ENCODE results near the gene IER2.

Gene IER2

GRCh38 chr19:13120817-13121216 is 29.4 kb upstream of the IER2 start:
- Histone ChIP-seq H3K27ac (ENCODE audit: low read length) (no peak overlapping the region), H3K9ac (ENCODE audit: low read length) (no peak overlapping the region), H2AFZ (ENCODE audit: low read depth, low read length) (no peak overlapping the region), H3K4me3 (ENCODE audit: low read length) (no peak overlapping the region), H3K27me3 (ENCODE audit: low read depth, low read length) (no peaks in the 10 kb centered on the region), H3K9me3 (ENCODE audit: insufficient read depth, low read length) (no peaks in the 10 kb centered on the region), H4K20me1 (ENCODE audit: insufficient read depth, low read length) (peaks cover 55% of the 10 kb centered on the region), H3K4me2 (ENCODE audit: low read length) (no peak overlapping the region), H3K79me2 (ENCODE audit: low read length) (peaks cover 85% of the 10 kb centered on the region), H3K4me1 (ENCODE audit: low read length) (peaks cover 10% of the 10 kb centered on the region), H3K36me3 (replicated peaks; ENCODE audit: low read depth, low read length) (peaks cover 7% of the 10 kb centered on the region)
- TF ChIP-seq EZH2phosphoT487 (IDR thresholded peaks at IDR 0.05; ENCODE audit: low read depth) (no peak), CTCF (IDR thresholded peaks at IDR 0.05; ENCODE audit: low read depth, low read length) (no peak)

GRCh38 chr19:13121551-13122274 is 28.5 kb upstream of the IER2 start:
- Histone ChIP-seq H3K4me1 (ENCODE audit: low read length) (peaks cover 9% of the 10 kb centered on the region), H3K36me3 (replicated peaks; ENCODE audit: low read depth, low read length) (peaks cover 11% of the 10 kb centered on the region), H4K20me1 (ENCODE audit: insufficient read depth, low read length) (peaks cover 55% of the 10 kb centered on the region), H3K4me2 (ENCODE audit: low read length) (no peak overlapping the region), H3K79me2 (ENCODE audit: low read length) (peaks cover 87% of the 10 kb centered on the region), H2AFZ (ENCODE audit: low read depth, low read length) (no peak overlapping the region), H3K9me3 (ENCODE audit: insufficient read depth, low read length) (no peaks in the 10 kb centered on the region), H3K9ac (ENCODE audit: low read length) (no peak overlapping the region), H3K27me3 (ENCODE audit: low read depth, low read length) (no peaks in the 10 kb centered on the region), H3K4me3 (ENCODE audit: low read length) (no peak overlapping the region), H3K27ac (ENCODE audit: low read length) (no peak overlapping the region)
- TF ChIP-seq EZH2phosphoT487 (IDR thresholded peaks at IDR 0.05; ENCODE audit: low read depth) (no peak), CTCF (IDR thresholded peaks at IDR 0.05; ENCODE audit: low read depth, low read length) (no peak)

GRCh38 chr19:13122275-13122878 is 27.8 kb upstream of the IER2 start:
- H3K9me3 ChIP-seq (ENCODE audit: insufficient read depth, low read length): no peaks in the 10 kb centered on the region
- peaks cover 55% of the 10 kb centered on the region for H4K20me1 ChIP-seq (ENCODE audit: insufficient read depth, low read length)
- peaks cover 91% of the 10 kb centered on the region for H3K79me2 ChIP-seq (ENCODE audit: low read length)

More at GRCh38 chr19:13122275-13122878, 27.8 kb upstream of the IER2 start:
- Histone ChIP-seq H3K4me3 (ENCODE audit: low read length) (no peak overlapping the region), H3K9ac (ENCODE audit: low read length) (no peak overlapping the region), H3K27ac (ENCODE audit: low read length) (no peak overlapping the region), H3K36me3 (replicated peaks; ENCODE audit: low read depth, low read length) (peaks cover 11% of the 10 kb centered on the region), H3K4me1 (ENCODE audit: low read length) (peaks cover 9% of the 10 kb centered on the region), H2AFZ (ENCODE audit: low read depth, low read length) (no peak overlapping the region), H3K4me2 (ENCODE audit: low read length) (no peak overlapping the region), H3K27me3 (ENCODE audit: low read depth, low read length) (no peaks in the 10 kb centered on the region)
- TF ChIP-seq EZH2phosphoT487 (IDR thresholded peaks at IDR 0.05; ENCODE audit: low read depth) (no peak), CTCF (IDR thresholded peaks at IDR 0.05; ENCODE audit: low read depth, low read length) (no peak)

All from OCI-LY3 (cell line).